MG63 (cell line): Measurements from ENCODE around the gene PRR20B. TPM values are rescaled to one million over a fixed set of nuclear protein-coding genes. Genes with fewer than 3 reads are reported as not detected.

Source experiments
- total RNA-seq: library from RNA; depleted of rRNA; stranded (reverse); fragments of >200 nt; shearing (Covaris generic); gene quantifications from 2 replicates; pipeline ENCODE4 v1.2.3, GENCODE V29; 2014; ENCODE audit warnings: low replicate concordance; rRNA removed

Gene PRR20B
- total RNA-seq, 1 experiment from 2014 or later, result not detected

Other genes with a start within 250 kb of the PRR20B start
- gene PRR20A, start 6.6 kb upstream of the PRR20B start, total RNA-seq, result not detected in 2 replicates
- not detected in 2 replicates for gene PRR20C, start 6.6 kb downstream of the PRR20B start, total RNA-seq
- not detected in 2 replicates for gene PRR20D, start 13.1 kb downstream of the PRR20B start, total RNA-seq
- not detected in 2 replicates for gene PRR20E, start 19.7 kb downstream of the PRR20B start, total RNA-seq